ENCODE results near the gene TTC28.

The TTC28 gene

GRCh38 chr22:28048529-28048928 lies 631.1 kb downstream of the TTC28 start:
- TF ChIP-seq CTCF (IDR thresholded peaks at IDR 0.05; ENCODE audit: borderline replicate concordance, insufficient read depth, low read depth, low read length) = no peak
- no peak overlapping the region for H3K4me3 ChIP-seq (ENCODE audit: low read depth, low read length)

- no peak overlapping the region for H3K4me3 ChIP-seq (ENCODE audit: low read depth, low read length)
- no peak for TF ChIP-seq CTCF (IDR thresholded peaks at IDR 0.05; ENCODE audit: borderline replicate concordance, insufficient read depth, low read depth, low read length)
Measured at GRCh38 chr22:28047740-28048139, 631.9 kb downstream of the TTC28 start.

GRCh38 chr22:28046100-28046499 lies 633.5 kb downstream of the TTC28 start:
- no peak overlapping the region for H3K4me3 ChIP-seq (ENCODE audit: low read depth, low read length)
- no peak for TF ChIP-seq CTCF (IDR thresholded peaks at IDR 0.05; ENCODE audit: borderline replicate concordance, insufficient read depth, low read depth, low read length)

- H3K4me3 ChIP-seq (ENCODE audit: low read depth, low read length) = no peak overlapping the region
- no peak for TF ChIP-seq CTCF (IDR thresholded peaks at IDR 0.05; ENCODE audit: borderline replicate concordance, insufficient read depth, low read depth, low read length)
Measured at GRCh38 chr22:28044546-28045173, 635.0 kb downstream of the TTC28 start.

GRCh38 chr22:28043266-28043665 lies 636.4 kb downstream of the TTC28 start:
- TF ChIP-seq CTCF (IDR thresholded peaks at IDR 0.05; ENCODE audit: borderline replicate concordance, insufficient read depth, low read depth, low read length) = no peak
- H3K4me3 ChIP-seq (ENCODE audit: low read depth, low read length) = no peak overlapping the region

- no peak for TF ChIP-seq CTCF (IDR thresholded peaks at IDR 0.05; ENCODE audit: borderline replicate concordance, insufficient read depth, low read depth, low read length)
- H3K4me3 ChIP-seq (ENCODE audit: low read depth, low read length) = no peak overlapping the region
Measured at GRCh38 chr22:28034760-28035401, 644.8 kb downstream of the TTC28 start.

- H3K4me3 ChIP-seq (ENCODE audit: low read depth, low read length) = no peak overlapping the region
- no peak for TF ChIP-seq CTCF (IDR thresholded peaks at IDR 0.05; ENCODE audit: borderline replicate concordance, insufficient read depth, low read depth, low read length)
Measured at GRCh38 chr22:28034145-28034759, 645.4 kb downstream of the TTC28 start.

Data from GM12875 (cell line).